COR-L47 (cell line): ENCODE results near the gene TMEM240.
"Not testable (repeated sequence)": the region's sequence is repeated elsewhere in the genome, so short reads cannot be mapped to it uniquely, and the experiment has no call there.

Source experiments
- DNase-seq: peaks from one replicate; lab custom pipeline; 2025; lab: John Stamatoyannopoulos, UW

Gene TMEM240

GRCh38 chr1:1557688-1558087, 17.3 kb upstream of the TMEM240 start:
- not testable (repeated sequence) for DNase-seq

DNA sequence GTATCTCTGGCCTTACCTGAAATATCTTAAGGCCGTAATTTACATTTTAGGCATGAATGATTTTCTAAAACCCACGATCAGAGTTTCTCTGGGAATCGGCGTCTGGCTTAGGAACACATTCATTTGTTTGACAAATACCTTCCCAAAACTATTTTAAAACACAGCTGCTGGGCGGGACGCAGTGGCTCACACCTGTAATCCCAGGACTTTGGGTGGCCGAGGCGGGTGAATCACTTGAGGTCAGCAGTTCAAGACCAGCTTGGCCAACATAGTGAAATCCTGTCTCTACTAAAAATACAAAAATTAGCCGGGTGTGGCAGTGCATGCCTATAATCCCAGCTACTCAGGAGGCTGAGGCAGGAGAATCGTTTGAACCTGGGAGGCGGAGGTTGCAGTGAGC, 16.5 kb upstream of the TMEM240 start:
- not testable (repeated sequence) for DNase-seq

GRCh38 chr1:1556505-1556904, 16.1 kb upstream of the TMEM240 start:
- no peak for DNase-seq

DNA sequence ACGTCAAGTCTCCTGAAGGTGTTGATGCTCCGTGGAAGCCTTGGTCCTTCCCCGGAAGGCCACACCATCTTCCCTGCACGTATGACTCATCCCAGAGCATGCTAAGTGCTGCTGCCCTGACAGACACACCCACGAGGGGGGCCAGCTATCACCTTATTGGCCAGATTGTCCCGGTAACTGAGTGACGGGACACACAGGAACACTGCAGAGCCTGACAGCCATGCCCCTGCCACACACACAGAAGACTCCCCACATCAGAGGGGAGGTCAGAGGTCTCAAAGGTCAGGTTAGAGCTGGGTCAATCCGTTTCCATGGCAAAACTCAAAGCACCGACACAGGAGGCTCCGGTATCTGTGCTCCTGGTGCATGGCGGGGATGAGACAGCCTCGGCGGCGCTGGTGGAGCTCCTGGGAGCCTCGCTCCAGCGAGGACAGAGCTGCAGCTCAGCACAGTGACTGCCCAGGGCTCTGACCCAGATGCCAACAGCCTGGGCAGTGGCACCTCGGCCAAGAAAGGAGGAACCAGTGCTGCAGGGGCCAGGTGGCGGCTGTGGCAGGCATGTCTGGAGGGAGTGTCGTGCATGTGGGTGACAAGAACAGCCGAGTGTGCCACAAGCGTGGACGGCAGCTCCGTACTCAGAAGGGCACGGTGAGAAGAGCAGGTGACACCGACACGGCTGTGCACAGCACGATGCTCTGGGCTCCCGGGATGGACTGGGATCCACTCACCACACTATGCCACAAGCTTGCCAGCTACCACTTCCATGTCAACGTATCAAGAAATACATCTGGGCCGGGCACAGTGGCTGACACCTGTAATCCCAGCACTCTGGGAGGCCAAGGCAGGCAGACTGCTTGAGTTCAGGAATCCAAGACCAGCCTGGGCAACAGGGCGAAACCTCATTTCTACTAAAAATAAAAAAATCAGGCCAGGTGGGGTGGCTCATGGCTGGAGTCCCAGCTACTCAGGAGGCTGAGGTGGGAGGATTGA, 14.8 kb upstream of the TMEM240 start:
- DNase-seq: no peak

DNA sequence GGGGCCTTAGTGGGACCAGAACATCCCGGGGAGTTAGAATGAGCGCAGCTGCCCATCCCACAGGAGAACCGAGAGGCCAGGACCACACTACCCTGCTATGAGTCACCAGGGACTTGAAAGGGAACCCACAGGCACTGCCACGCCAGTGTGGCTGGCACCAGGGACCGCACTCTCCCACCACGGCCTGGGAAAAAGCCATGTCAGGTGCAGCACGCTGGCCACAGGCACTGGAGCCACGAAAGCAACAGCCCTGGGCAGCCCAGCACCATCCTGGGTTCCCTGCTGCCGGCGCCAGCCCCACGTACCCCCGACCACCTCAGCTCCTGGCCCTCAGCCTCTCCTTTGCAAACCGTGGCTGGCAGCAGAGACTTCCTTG, 14.1 kb upstream of the TMEM240 start:
- DNase-seq: no peak

DNA sequence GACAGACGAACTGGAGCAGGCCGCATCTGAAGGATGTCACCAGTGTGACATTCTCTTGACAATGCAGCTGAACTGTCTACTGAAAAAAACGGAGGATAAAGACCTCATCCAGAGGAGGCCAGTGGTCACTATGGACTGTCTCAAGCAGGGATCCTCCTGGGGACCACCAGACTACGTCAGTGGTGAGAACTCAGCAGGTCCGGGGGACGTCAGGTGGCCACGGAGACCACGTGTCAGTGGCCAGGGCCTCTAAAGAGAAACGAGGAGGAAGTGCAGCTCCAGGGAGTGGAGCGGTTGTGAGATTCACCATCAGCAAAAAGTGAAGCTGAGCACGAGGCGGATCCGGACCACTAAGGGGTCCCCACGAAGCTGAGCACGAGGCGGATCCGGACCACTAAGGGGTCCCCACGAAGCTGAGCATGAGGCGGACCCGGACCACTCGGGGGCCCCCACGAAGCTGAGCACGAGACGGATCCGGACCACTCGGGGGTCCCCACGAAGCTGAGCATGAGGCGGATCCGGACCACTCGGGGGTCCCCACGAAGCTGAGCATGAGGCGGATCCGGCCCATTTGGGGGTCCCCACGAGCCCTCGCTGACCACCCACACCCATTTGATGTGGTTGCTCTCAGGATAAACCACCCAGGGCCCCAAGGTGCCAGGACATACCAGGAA, 13.5 kb upstream of the TMEM240 start:
- no peak for DNase-seq

DNA sequence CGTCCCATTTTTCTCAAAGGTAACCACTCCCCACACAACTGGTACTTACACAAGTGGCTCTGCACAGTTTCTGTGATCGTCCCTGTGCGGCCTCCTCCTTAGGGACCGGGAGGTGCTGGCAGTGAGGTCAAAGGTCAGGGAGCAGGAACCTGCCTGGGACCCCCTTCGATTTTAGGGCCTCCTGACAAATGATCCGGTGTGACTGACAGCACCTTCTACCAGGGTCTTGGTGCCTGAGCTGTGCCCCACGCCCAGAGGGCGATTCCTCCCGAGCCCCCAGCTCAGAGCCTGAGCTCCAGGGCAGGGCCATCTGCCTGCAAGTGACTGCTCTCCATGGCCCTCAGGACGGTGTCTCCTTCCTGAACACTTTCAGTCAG, 11.8 kb upstream of the TMEM240 start:
- DNase-seq: no peak

GRCh38 chr1:1551524-1552262, 11.3 kb upstream of the TMEM240 start:
- DNase-seq: no peak

DNA sequence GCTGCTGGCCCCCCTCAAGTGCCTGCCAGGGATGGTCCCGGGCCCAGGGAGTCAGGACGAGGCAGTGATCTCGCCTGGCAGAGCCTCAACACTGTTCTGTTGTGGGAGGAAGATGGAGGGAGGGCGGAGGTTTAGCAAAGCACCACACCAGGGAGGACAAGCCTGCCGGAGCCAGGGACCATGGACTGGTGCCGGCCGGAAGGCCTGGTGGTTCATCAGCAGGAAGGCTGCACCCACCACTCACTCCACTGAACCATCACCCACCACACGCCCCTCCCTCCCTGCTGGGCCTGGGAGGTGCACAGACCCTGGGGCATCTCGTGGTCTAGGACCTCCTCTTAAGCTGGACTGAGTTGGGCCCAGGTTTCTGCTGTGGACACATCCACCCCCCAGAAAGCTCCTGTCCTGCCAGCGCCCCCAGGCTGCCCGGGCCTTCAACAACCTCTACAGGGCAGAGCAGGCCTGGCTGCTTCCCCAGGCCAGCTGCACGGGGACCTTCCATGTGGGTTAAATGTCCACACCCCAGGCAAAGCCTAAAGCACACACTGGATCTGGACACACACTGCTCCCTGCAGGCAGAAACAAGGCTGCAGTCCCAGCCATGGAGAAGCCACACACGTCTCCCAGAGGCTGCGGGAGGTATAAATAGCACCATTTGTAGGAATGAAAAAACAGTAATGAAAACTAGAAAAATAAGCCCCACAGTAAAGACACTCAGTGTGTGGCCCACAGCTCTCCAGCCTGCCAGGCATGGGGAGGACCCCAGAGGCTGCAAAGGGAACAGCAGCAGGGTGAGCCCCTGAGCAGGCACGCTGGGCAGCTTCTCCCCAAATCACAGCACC, 10.4 kb upstream of the TMEM240 start:
- DNase-seq: no peak

DNA sequence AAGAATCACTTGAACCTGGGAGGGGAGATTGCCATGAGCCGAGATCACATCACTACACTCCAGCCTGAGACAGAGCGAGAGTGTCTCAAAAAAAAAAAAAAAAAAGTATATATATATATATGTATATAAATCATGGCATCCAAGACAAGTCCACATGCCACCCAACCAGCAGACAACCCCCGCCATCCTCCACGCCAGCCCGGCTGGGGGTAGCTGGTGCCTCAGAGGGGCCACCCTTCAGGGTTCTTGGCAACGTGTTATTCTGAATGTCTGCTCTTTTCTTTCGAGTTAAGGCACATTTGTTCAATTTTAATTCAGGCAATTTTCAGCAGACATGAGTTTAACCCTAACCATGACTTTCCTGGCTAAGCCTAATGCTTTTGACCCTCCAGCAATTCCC, 9.7 kb upstream of the TMEM240 start:
- no peak for DNase-seq

GRCh38 chr1:1548591-1548990, 8.2 kb upstream of the TMEM240 start:
- no peak for DNase-seq

- no peak for DNase-seq
Observed at GRCh38 chr1:1547476-1547875, 7.1 kb upstream of the TMEM240 start.

- DNase-seq: no peak
Observed at GRCh38 chr1:1547011-1547410, 6.6 kb upstream of the TMEM240 start.

- DNase-seq: no peak
Observed at GRCh38 chr1:1545946-1546737, 5.7 kb upstream of the TMEM240 start.

DNA sequence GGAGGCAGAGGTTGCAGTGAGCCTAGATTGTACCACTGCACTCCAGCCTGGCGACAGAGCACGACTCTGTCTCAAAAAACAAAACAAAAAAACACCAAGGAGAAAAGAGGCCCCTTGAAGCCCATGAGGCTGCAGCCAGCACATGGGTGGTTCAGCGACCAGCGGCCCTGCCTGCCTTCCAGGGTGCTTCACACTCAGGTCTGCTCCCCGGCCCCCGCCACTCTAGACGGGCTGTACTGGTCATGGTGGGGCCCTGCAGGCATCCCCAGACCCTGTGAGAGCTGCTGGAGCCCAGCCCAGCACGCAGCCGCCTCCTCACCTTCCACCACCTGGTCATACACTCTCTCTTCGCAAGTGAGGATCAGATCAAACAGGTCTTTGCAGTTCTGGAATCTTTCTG, 4.1 kb upstream of the TMEM240 start:
- DNase-seq: no peak

- DNase-seq: no peak
Observed at GRCh38 chr1:1543706-1544099, 3.3 kb upstream of the TMEM240 start.

GRCh38 chr1:1542766-1543705, 2.6 kb upstream of the TMEM240 start:
- no peak for DNase-seq

GRCh38 chr1:1541956-1542765, 1.7 kb upstream of the TMEM240 start:
- DNase-seq: no peak
